SJCRH30 (cell line): Measurements from ENCODE around the gene GRK3. TPM values are rescaled to one million over a fixed set of nuclear protein-coding genes. Genes with fewer than 3 reads are reported as not detected.

ENCODE experiments used
- DNase-seq, 2 experiments: peaks; one replicate each; pipeline ENCODE4 v3.0.0-alpha.2; 2015 to 2020
- H3K27ac ChIP-seq: fragments of 250-450 bp; sonication (Bioruptor Pico); 2 replicates; pipeline ENCODE4 v1.5.1; 2020; ENCODE audit warnings: mild to moderate bottlenecking, moderate library complexity
- H3K27me3 ChIP-seq: fragments of 250-450 bp; sonication (Bioruptor Pico); 2 replicates; pipeline ENCODE4 v1.5.1; 2020; ENCODE audit warnings: mild to moderate bottlenecking, moderate library complexity
- H3K36me3 ChIP-seq: fragments of 250-450 bp; sonication (Bioruptor Pico); 2 replicates; pipeline ENCODE4 v1.5.1; 2020; ENCODE audit warnings: mild to moderate bottlenecking, moderate library complexity
- H3K4me1 ChIP-seq: fragments of 250-450 bp; sonication (Bioruptor Pico); 2 replicates; pipeline ENCODE4 v1.5.1; 2020; ENCODE audit warnings: mild to moderate bottlenecking, moderate library complexity
- H3K4me3 ChIP-seq: fragments of 250-450 bp; sonication (Bioruptor Pico); 2 replicates; pipeline ENCODE4 v1.5.1; 2020; ENCODE audit warnings: mild to moderate bottlenecking, moderate library complexity
- H3K9me3 ChIP-seq: fragments of 250-450 bp; sonication (Bioruptor Pico); replicated peaks from 2 replicates; pipeline ENCODE4 v1.5.1; 2020; ENCODE audit warnings: mild to moderate bottlenecking, moderate library complexity
- total RNA-seq: library from RNA; depleted of rRNA; stranded (reverse); fragments of >200 nt; shearing (Covaris generic); gene quantifications from 2 replicates; pipeline ENCODE4 v1.2.3, GENCODE V29; 2014

The GRK3 gene
- total RNA-seq, 1 experiment from 2014 or later, result 45.6 TPM

GRCh38 chr22:25641650-25642049 is 77.2 kb downstream of the GRK3 start:
- H3K27ac ChIP-seq, result no peak overlapping the region
- H3K4me1 ChIP-seq, result no peaks in the 10 kb centered on the region
- H3K27me3 ChIP-seq, result no peaks in the 10 kb centered on the region
- no peak for DNase-seq
- H3K4me3 ChIP-seq, result no peak overlapping the region
- peaks cover 9% of the 10 kb centered on the region for H3K36me3 ChIP-seq
- peaks cover 6% of the 10 kb centered on the region; the same call in 1 of the 2 replicates for H3K9me3 ChIP-seq

- Histone ChIP-seq H3K9me3 (peaks cover 6% of the 10 kb centered on the region; the same call in 1 of the 2 replicates), H3K27me3 (no peaks in the 10 kb centered on the region), H3K27ac (no peak overlapping the region), H3K4me3 (no peak overlapping the region), H3K36me3 (peaks cover 6% of the 10 kb centered on the region), H3K4me1 (no peaks in the 10 kb centered on the region)
- DNase-seq, result no peak
Observed at GRCh38 chr22:25643232-25644000, 78.9 kb downstream of the GRK3 start.

GRCh38 chr22:25644122-25644521 is 79.6 kb downstream of the GRK3 start:
- H3K9me3 ChIP-seq, result peaks cover 6% of the 10 kb centered on the region; the same call in 1 of the 2 replicates
- H3K27me3 ChIP-seq, result no peaks in the 10 kb centered on the region
- no peak overlapping the region for H3K4me3 ChIP-seq
- no peak overlapping the region for H3K27ac ChIP-seq
- no peaks in the 10 kb centered on the region for H3K4me1 ChIP-seq
- peaks cover 6% of the 10 kb centered on the region for H3K36me3 ChIP-seq
- DNase-seq, result no peak

- no peak for DNase-seq
- Histone ChIP-seq H3K9me3 (0 out of 2 replicates have a peak, but pooled peaks cover 2% of the 10 kb centered on the region), H3K27me3 (no peaks in the 10 kb centered on the region), H3K27ac (no peak overlapping the region), H3K36me3 (peaks cover 6% of the 10 kb centered on the region), H3K4me3 (no peak overlapping the region), H3K4me1 (no peaks in the 10 kb centered on the region)
Observed at GRCh38 chr22:25645266-25645665, 80.8 kb downstream of the GRK3 start.

- Histone ChIP-seq H3K27me3 (no peaks in the 10 kb centered on the region), H3K36me3 (peaks cover 8% of the 10 kb centered on the region), H3K4me1 (no peaks in the 10 kb centered on the region), H3K9me3 (0 out of 2 replicates have a peak, but pooled peaks cover 2% of the 10 kb centered on the region), H3K27ac (no peak overlapping the region), H3K4me3 (no peak overlapping the region)
- DNase-seq, result no peak
Observed at GRCh38 chr22:25645964-25646363, 81.5 kb downstream of the GRK3 start.

GRCh38 chr22:25650833-25651232 is 86.4 kb downstream of the GRK3 start:
- Histone ChIP-seq H3K27ac (no peak overlapping the region), H3K4me1 (no peaks in the 10 kb centered on the region), H3K27me3 (no peaks in the 10 kb centered on the region), H3K36me3 (peaks cover 8% of the 10 kb centered on the region), H3K4me3 (no peak overlapping the region), H3K9me3 (no peaks in the 10 kb centered on the region)
- DNase-seq, result no peak

GRCh38 chr22:25651332-25652085 is 87.0 kb downstream of the GRK3 start:
- Histone ChIP-seq H3K4me3 (no peak overlapping the region), H3K9me3 (no peaks in the 10 kb centered on the region), H3K36me3 (peaks cover 3% of the 10 kb centered on the region), H3K4me1 (no peaks in the 10 kb centered on the region), H3K27ac (no peak overlapping the region), H3K27me3 (no peaks in the 10 kb centered on the region)
- no peak for DNase-seq

- Histone ChIP-seq H3K4me3 (no peak overlapping the region), H3K4me1 (no peaks in the 10 kb centered on the region), H3K27ac (no peak overlapping the region), H3K9me3 (no peaks in the 10 kb centered on the region), H3K27me3 (no peaks in the 10 kb centered on the region), H3K36me3 (peaks cover 3% of the 10 kb centered on the region)
- DNase-seq, result no peak
Observed at GRCh38 chr22:25654676-25655075, 90.2 kb downstream of the GRK3 start.

- no peak for DNase-seq
- Histone ChIP-seq H3K4me3 (no peak overlapping the region), H3K36me3 (peaks cover 3% of the 10 kb centered on the region), H3K27me3 (no peaks in the 10 kb centered on the region), H3K4me1 (no peaks in the 10 kb centered on the region), H3K27ac (no peak overlapping the region), H3K9me3 (no peaks in the 10 kb centered on the region)
Observed at GRCh38 chr22:25655371-25655935, 91.0 kb downstream of the GRK3 start.

GRCh38 chr22:25656724-25657123 is 92.2 kb downstream of the GRK3 start:
- no peak for DNase-seq
- Histone ChIP-seq H3K9me3 (no peaks in the 10 kb centered on the region), H3K4me3 (no peak overlapping the region)

GRCh38 chr22:25658633-25659032 is 94.2 kb downstream of the GRK3 start:
- no peak overlapping the region for H3K27ac ChIP-seq
- no peaks in the 10 kb centered on the region for H3K27me3 ChIP-seq
- H3K36me3 ChIP-seq, result no peaks in the 10 kb centered on the region
- no peak overlapping the region for H3K4me3 ChIP-seq
- no peaks in the 10 kb centered on the region for H3K9me3 ChIP-seq
- no peak for DNase-seq
- no peaks in the 10 kb centered on the region for H3K4me1 ChIP-seq

More at GRCh38 chr22:25656724-25657123, 92.2 kb downstream of the GRK3 start:
- Histone ChIP-seq H3K27ac (no peak overlapping the region), H3K36me3 (no peaks in the 10 kb centered on the region; the same call in 1 of the 2 replicates), H3K27me3 (no peaks in the 10 kb centered on the region), H3K4me1 (no peaks in the 10 kb centered on the region)

- H3K36me3 ChIP-seq, result no peaks in the 10 kb centered on the region
- no peak overlapping the region for H3K4me3 ChIP-seq
- no peaks in the 10 kb centered on the region for H3K4me1 ChIP-seq
- no peak overlapping the region for H3K27ac ChIP-seq
- no peaks in the 10 kb centered on the region for H3K9me3 ChIP-seq
- no peak for DNase-seq
- H3K27me3 ChIP-seq, result no peaks in the 10 kb centered on the region
Observed at GRCh38 chr22:25659413-25659812, 94.9 kb downstream of the GRK3 start.

GRCh38 chr22:25660336-25660735 is 95.9 kb downstream of the GRK3 start:
- Histone ChIP-seq H3K27ac (no peak overlapping the region), H3K4me3 (no peak overlapping the region), H3K4me1 (no peaks in the 10 kb centered on the region), H3K36me3 (no peaks in the 10 kb centered on the region), H3K27me3 (no peaks in the 10 kb centered on the region), H3K9me3 (no peaks in the 10 kb centered on the region)
- DNase-seq, result no peak

- no peak for DNase-seq
- Histone ChIP-seq H3K27me3 (no peaks in the 10 kb centered on the region), H3K36me3 (no peaks in the 10 kb centered on the region; the same call in 1 of the 2 replicates), H3K27ac (no peak overlapping the region), H3K4me1 (no peaks in the 10 kb centered on the region), H3K4me3 (no peak overlapping the region), H3K9me3 (no peaks in the 10 kb centered on the region)
Observed at GRCh38 chr22:25661073-25661472, 96.6 kb downstream of the GRK3 start.

GRCh38 chr22:25663654-25664053 is 99.2 kb downstream of the GRK3 start:
- no peaks in the 10 kb centered on the region for H3K9me3 ChIP-seq
- H3K27ac ChIP-seq, result no peak overlapping the region
- no peaks in the 10 kb centered on the region; the same call in 1 of the 2 replicates for H3K36me3 ChIP-seq
- no peaks in the 10 kb centered on the region for H3K27me3 ChIP-seq
- H3K4me3 ChIP-seq, result no peak overlapping the region
- DNase-seq, result no peak
- H3K4me1 ChIP-seq, result peaks cover 2% of the 10 kb centered on the region
